Breast epithelium (tissue), 4 donors: ENCODE data around the gene LDLRAD3. TPM values are rescaled to one million over a fixed set of nuclear protein-coding genes. Genes with fewer than 3 reads are reported as not detected.
A peak's percentile ranks its signal among the peaks of the same experiment; 100 is the strongest.

Source experiments
- DNase-seq, 2 donors: peaks; one replicate each; pipeline ENCODE4 v3.0.0-alpha.2; 2019; ENCODE audit warnings: low spot score in 2 of 2
- H3K27ac ChIP-seq, 2 donors: fragments of 200-600 bp; sonication (generic) in 1 of 2; one replicate each; pipeline ENCODE4 v1.5.1; 2016 to 2019; ENCODE audit warnings: mild to moderate bottlenecking in 1 of 2
- H3K27me3 ChIP-seq, 2 donors: fragments of 200-600 bp; sonication (generic) in 1 of 2; one replicate each; pipeline versions ENCODE4 v1.5.1 to v1.6.0; 2017 to 2019; ENCODE audit warnings: control low read depth in 1 of 2, mild to moderate bottlenecking in 1 of 2
- H3K36me3 ChIP-seq: fragments of 200-600 bp; one replicate; pipeline ENCODE4 v1.5.1; 2019
- H3K4me1 ChIP-seq, 2 donors: fragments of 200-600 bp; sonication (generic); one replicate each; pipeline ENCODE4 v1.5.1; 2016 to 2019; ENCODE audit warnings: control low read depth in 1 of 2
- H3K4me3 ChIP-seq, 3 donors: fragments of 200-600 bp; sonication (generic); 1 replicate in 2 of 3; 2 replicates in 1 of 3; pipeline ENCODE4 v1.5.1; 2016 to 2019; ENCODE audit warnings: mild to moderate bottlenecking in 3 of 3, moderate library complexity in 2 of 3
- H3K9me3 ChIP-seq, 2 donors: fragments of 200-600 bp; sonication (generic) in 1 of 2; one replicate each; pipeline ENCODE4 v1.5.1; 2016 to 2019; ENCODE audit warnings: control low read depth in 1 of 2
- POLR2A ChIP-seq: fragments of 450-650 bp; IDR thresholded peaks from one replicate; pipeline ENCODE4 v1.6.1; 2016; ENCODE audit warnings: antibody characterized with exemption, mild to moderate bottlenecking, moderate library complexity
- POLR2AphosphoS5 ChIP-seq, 3 donors: sonication (generic); formaldehyde crosslinking; IDR thresholded peaks; one replicate each; pipeline ENCODE4 v1.6.1; 2017; ENCODE audit warnings: antibody characterized with exemption in 3 of 3
- intact Hi-C: fragments of 100-400 bp; cut with DNase I; formaldehyde crosslinking; loops from one replicate; pipeline ENCODE4 v1.15.1; 2023; ENCODE audit warnings: low total_unique reads
- total RNA-seq, 3 donors: library from RNA; depleted of rRNA; stranded (reverse); fragments of >200 nt; gene quantifications; one replicate each; pipeline ENCODE4 v1.1.0, GENCODE V29; 2016
- TF ChIP-seq, protein P1 (sequence below), 3 donors: fragments of 450-650 bp; IDR thresholded peaks; one replicate each; pipeline ENCODE4 v1.5.1; 2016 to 2017; ENCODE audit warnings: antibody characterized with exemption in 3 of 3, mild to moderate bottlenecking in 3 of 3, moderate library complexity in 3 of 3

The LDLRAD3 gene
- total RNA-seq, 3 donors from 2014 or later: 20.3 to 45.4 (median 40.6) TPM

DNA sequence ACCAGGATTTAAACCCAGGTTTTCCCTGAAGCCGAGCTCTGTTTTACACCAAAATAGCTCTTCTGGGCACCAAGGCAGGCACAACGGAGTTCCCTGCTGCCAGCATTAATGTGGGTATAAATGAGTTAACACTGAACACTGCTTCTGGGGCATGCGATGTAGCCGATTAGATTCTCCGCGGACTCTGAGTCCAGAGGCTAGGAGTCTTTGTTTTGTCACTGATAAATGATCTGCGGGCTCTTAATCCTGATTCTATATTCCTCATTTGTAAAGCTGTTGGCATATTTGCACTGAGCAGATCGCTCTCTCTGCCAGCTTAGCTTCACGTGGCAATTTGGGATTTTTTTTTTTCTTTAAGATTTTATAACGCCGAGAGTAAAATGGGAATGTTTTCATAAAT, 16.8 kb upstream of the LDLRAD3 start:
- no peaks in the 10 kb centered on the region for H3K4me1 ChIP-seq
- H3K4me3 ChIP-seq: no peak overlapping the region
- H3K36me3 ChIP-seq: no peaks in the 10 kb centered on the region
- intact Hi-C loops: no loop called here
- no peaks in the 10 kb centered on the region for H3K27me3 ChIP-seq
- peak overlapping the region in 1 of 2 donors; percentile 69 for H3K27ac ChIP-seq
- DNase-seq: no peak
- TF ChIP-seq POLR2A: no peak
- no peak for TF ChIP-seq POLR2AphosphoS5 (IDR thresholded peaks at IDR 0.05)
- TF ChIP-seq, protein P1, sequence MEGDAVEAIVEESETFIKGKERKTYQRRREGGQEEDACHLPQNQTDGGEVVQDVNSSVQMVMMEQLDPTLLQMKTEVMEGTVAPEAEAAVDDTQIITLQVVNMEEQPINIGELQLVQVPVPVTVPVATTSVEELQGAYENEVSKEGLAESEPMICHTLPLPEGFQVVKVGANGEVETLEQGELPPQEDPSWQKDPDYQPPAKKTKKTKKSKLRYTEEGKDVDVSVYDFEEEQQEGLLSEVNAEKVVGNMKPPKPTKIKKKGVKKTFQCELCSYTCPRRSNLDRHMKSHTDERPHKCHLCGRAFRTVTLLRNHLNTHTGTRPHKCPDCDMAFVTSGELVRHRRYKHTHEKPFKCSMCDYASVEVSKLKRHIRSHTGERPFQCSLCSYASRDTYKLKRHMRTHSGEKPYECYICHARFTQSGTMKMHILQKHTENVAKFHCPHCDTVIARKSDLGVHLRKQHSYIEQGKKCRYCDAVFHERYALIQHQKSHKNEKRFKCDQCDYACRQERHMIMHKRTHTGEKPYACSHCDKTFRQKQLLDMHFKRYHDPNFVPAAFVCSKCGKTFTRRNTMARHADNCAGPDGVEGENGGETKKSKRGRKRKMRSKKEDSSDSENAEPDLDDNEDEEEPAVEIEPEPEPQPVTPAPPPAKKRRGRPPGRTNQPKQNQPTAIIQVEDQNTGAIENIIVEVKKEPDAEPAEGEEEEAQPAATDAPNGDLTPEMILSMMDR (IDR thresholded peaks at IDR 0.05): no peak
- no peaks in the 10 kb centered on the region for H3K9me3 ChIP-seq

DNA sequence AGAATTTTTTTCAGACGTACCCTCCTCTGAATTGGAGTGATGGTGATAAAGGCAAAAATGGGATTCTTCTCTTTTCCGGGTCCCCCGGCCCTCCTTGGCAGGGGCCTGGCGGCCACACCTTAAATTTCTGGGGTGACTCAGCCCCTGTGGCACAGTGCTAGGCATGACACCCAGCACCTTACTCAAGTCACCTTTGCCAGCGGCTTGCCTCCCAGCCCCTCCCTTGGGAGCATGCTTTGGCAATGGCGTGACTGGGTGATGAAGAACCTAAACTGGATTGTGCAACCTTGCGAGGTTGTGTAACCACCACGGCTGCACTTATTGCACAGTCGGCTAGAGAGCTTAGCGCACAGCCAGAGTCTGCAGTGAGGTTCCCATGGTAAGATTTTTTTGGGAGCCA, 16.2 kb upstream of the LDLRAD3 start:
- Histone ChIP-seq H3K27ac (peak overlapping the region in 1 of 2 donors; percentile 69), H3K4me1 (no peaks in the 10 kb centered on the region), H3K27me3 (no peaks in the 10 kb centered on the region), H3K36me3 (no peaks in the 10 kb centered on the region), H3K4me3 (no peak overlapping the region), H3K9me3 (no peaks in the 10 kb centered on the region)
- TF ChIP-seq POLR2AphosphoS5 (IDR thresholded peaks at IDR 0.05) (peak; percentile 84 to 97 (median 85)), POLR2A (no peak)
- TF ChIP-seq, protein P1 (IDR thresholded peaks at IDR 0.05): peak in 1 of 3 donors; percentile 35
- DNase-seq: peak; percentile 65 to 90
- intact Hi-C loops: no loop called here

DNA sequence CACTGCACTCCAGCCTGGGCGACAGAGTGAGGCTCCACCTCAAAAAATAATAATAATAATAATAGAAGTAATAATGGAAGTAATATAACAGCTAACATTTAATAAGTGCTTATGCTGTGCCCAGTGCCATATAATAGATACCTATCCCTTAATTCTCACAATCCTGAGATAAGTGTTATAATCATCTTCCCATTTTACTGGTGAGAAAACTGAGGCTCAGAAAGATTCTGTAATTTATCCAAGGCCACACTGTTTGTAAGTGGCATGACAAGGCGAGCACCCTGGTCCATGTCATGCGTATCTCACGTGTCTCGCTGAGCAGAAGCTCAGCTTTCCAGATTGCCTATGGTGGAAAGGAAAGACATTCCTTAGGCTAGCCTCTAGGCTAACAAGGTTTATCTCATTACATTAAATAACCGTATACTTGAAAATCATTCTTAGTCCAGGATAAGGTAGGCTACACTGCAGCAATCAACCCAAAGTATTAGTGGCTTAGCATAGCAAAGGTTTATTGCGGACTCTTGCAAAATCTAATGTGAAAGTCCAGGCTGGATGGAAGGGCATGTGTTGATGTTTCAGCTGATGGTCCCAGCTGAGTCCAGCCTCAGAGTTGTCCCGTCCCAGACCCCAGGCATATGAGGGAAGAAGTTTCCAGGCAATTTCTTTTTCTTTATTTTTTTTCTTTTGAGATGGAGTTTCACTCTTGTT, 15.0 kb upstream of the LDLRAD3 start:
- no peaks in the 10 kb centered on the region for H3K9me3 ChIP-seq
- H3K27me3 ChIP-seq: no peaks in the 10 kb centered on the region
- intact Hi-C loops: no loop called here
- no peak overlapping the region for H3K4me3 ChIP-seq
- H3K4me1 ChIP-seq: no peaks in the 10 kb centered on the region
- H3K27ac ChIP-seq: no peak overlapping the region
- no peaks in the 10 kb centered on the region for H3K36me3 ChIP-seq
- TF ChIP-seq, protein P1 (IDR thresholded peaks at IDR 0.05): no peak
- TF ChIP-seq POLR2AphosphoS5 (IDR thresholded peaks at IDR 0.05): no peak
- no peak for TF ChIP-seq POLR2A
- no peak for DNase-seq

DNA sequence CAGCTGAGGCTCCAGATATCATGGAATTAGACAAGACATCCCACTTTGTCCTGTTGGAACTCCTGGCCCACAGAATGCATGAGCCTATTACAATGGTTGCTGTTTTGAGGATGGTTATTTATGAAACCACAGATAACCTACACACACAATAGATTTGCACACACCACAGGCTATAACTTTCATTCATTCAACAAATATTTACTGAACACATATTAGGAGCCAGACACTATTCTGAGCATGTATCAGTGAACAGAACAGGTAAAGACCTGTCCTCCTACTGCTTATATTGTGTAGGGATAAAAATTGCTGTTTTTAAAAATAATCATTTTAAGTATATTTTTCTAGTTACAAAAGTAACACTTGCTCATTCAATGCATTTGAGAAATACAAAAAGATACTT, 13.4 kb upstream of the LDLRAD3 start:
- H3K4me3 ChIP-seq: no peak overlapping the region
- H3K9me3 ChIP-seq: no peaks in the 10 kb centered on the region
- no peak for DNase-seq
- H3K4me1 ChIP-seq: no peaks in the 10 kb centered on the region
- intact Hi-C loops: no loop called here
- H3K27me3 ChIP-seq: no peaks in the 10 kb centered on the region
- H3K27ac ChIP-seq: no peak overlapping the region
- TF ChIP-seq, protein P1 (IDR thresholded peaks at IDR 0.05): no peak
- TF ChIP-seq POLR2AphosphoS5 (IDR thresholded peaks at IDR 0.05): no peak
- no peak for TF ChIP-seq POLR2A
- H3K36me3 ChIP-seq: no peaks in the 10 kb centered on the region

DNA sequence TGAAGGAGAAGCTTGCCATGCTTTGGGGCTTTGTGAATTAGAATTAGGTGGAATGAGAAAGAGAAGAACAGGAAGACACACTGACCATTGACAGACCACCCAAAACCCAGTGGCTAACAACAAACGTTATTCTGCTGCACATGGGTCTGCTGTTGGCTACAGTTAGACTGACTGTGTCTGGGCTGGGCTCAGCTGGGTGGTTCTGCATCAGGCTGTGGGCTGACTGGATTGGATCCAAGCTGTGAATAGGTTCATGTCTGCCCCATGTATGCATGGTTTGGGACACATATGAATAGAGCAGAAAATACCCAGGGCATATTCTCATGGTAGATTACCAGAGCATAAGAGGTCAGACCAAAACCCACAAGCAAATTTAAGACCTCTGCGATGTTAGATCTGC, 11.7 kb upstream of the LDLRAD3 start:
- Histone ChIP-seq H3K36me3 (no peaks in the 10 kb centered on the region), H3K27ac (no peak overlapping the region), H3K4me1 (no peaks in the 10 kb centered on the region), H3K27me3 (no peaks in the 10 kb centered on the region), H3K4me3 (no peak overlapping the region), H3K9me3 (no peaks in the 10 kb centered on the region)
- intact Hi-C loops: no loop called here
- TF ChIP-seq POLR2AphosphoS5 (IDR thresholded peaks at IDR 0.05) (no peak), POLR2A (no peak)
- TF ChIP-seq, protein P1 (IDR thresholded peaks at IDR 0.05): no peak
- no peak for DNase-seq
